Measurements from ENCODE around the gene B3GNT3. TPM values are rescaled to one million over a fixed set of nuclear protein-coding genes. Genes with fewer than 3 reads are reported as not detected.

Gene B3GNT3
- total RNA-seq, 1 donor from 2014 or later = not detected

DNA sequence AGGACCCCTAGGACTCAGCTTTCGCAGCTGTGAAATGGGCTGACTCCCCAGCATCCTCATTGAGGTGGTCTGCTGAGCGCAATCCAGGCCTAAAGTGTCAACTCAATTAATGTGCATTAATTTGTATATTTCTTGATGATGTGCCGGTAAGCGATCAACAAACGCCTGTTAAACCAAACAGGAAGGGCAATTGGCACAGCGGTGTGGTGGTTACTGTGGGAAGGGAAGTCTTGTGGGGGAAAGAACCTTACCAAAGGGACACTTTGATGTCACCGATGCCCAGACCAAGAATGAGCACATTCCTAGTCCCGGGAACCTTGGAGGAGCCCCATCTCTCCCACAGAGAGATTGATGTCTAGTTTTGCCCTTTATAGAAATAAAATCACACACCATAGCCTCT, 51.2 kb downstream of the B3GNT3 start:
- ATAC-seq = no peak
- no peak for DNase-seq (ENCODE audit: missing footprints)
- intact Hi-C loops (cut with DNase I) = no loop called here

DNA sequence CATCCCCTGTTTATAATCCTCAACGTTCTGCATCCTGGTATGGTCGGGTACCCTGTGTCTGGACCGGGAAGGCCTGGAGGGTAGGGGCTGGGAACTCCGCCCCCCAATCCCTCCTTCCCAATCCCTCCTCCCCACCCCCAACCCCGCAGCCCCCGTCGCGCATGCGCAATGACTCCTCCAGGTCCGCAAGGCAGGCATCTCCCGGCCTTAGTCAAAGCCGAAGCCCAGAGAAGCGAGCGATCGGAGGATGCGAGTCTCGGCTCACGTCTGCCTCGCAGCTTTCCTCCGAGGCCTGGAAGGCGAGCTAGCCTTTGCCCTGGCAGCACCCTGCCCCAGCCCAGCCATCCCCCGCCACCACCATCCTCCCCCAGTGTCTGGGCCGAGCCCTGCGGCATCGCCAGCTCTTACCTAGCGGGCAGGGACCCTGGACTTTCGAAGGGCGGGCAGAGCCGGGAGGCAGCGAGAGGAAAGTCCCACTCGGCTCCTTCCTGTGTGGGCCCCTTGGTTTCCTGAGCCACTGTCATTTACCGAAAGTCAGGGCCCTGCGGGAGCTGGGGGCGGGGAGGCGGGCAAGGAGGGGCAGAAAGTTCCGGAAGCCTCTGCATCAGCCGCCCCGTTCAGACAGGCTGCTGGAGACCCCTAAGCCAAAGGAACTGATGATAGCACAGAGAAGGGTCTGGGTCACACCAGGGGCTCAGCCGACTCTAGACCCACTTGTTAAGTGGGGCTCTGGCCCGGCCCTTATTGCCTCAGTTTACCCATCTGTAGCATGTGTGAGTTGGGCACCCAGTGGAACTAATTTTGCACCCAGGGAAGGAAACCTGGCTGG, 52.8 kb downstream of the B3GNT3 start, which contains the start of gene JAK3:
TSS of gene JAK3 (minus strand) at position 445 of the 829 bp plus-strand sequence. CDS start 3,565 bp downstream, outside the sequence.
- intact Hi-C loops (cut with DNase I) = no loop called here
- ATAC-seq = peak; percentile 41
- peak; percentile 86 for DNase-seq (ENCODE audit: missing footprints)

GRCh38 chr19:17848595-17849292, 53.8 kb downstream of the B3GNT3 start:
- intact Hi-C loops (cut with DNase I) = no loop called here
- DNase-seq (ENCODE audit: missing footprints) = no peak
- ATAC-seq = no peak

GRCh38 chr19:17854061-17854460, 59.1 kb downstream of the B3GNT3 start:
- intact Hi-C loops (cut with DNase I) = loop anchor here (10.0 kb wide), 1 partner anchor 139 kb away; the partner anchor contains the start of gene MAP1S

DNA sequence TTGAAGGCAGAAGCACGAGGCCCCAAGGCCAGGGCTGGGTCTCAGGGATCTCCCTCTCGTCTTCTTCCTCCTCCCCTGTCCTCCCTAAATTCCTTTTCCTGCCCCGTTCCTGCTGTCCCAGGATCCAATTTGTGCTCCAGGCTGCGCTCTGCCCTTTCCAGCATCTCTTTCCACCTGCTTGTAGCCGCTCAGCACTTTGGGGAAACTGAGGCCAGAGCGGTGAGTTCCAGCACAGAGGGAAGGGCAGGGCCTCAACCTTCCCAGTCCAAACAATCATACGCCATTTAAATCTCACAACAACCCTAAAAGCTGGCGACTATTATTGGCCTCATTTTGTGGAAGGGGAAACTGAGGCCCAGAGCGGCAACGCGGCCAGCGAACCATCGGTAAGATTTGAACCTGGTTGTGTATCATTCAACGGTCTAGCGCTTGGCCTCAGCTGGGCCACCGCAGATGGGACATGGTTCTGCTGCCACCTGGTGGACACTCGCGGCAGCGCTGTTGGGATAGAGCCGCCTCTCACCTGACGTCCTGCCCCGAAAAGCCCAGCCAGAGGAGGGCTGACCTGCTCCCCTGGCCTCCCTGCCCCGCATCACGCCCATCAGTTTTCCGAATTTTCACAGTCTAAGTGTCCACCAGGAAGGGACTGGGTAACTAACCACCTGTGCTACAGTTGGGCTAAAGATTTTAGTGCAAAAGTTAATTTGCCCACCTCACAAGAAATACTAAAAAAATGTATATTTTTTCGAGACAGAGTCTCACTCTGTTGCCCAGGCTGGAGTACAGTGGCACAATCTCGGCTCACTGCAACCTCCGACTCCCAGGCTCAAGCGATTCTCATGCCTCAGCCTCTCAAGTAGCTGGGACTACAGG, 60.6 kb downstream of the B3GNT3 start:
- peak; percentile 47 for ATAC-seq
- intact Hi-C loops (cut with DNase I) = loop anchor here (5.0 to 10.0 kb wide), 3 partner anchors 141 to 508 kb away; partner anchors contain the start of gene MAP1S
- DNase-seq (ENCODE audit: missing footprints) = peak; percentile 92

More at GRCh38 chr19:17854061-17854460, 59.1 kb downstream of the B3GNT3 start:
- DNase-seq (ENCODE audit: missing footprints) (peak; percentile 63), ATAC-seq (no peak)

DNA sequence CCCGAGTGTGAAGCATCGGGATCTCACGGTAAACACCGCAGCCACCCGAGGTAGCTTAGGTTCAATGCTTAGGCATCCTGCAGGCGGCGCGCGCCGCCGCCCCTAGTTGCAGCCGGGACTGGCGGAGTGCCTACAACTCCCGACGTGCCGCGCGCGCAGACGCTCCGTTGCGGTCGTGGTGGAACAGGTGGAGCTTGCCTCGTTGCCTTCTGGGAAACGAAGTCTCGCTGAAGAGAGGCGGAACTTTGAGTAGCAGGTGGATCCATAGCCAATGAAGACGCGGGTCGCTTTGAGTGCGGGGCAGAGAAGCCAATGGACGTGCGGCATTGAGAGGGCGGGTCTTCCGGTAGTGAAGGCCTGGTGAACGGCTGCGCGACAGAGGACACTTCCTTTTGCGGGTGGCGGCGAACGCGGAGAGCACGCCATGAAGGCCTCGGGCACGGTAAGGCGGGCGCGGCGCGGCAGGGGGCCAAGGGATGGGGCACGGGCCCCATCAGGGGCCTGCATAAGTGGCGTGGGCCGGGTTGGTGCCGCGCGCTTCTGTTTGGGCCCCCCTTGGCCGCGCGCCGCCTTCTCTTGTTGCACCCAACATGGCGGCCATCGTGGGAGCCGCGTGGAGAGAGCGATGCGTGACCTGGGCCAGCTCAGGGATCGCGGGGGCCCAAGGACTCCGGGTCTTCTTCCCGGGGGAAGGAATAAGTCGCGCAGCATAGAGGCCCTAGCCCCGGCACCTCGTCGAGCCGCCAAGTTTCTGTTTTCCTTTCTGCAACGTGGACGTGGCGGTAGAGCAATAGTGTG, 64.8 kb downstream of the B3GNT3 start, which contains the start of gene RPL18A:
TSS of gene RPL18A (plus strand) at position 378 of the 798 bp plus-strand sequence. CDS start at position 425, 47 bp downstream.
- peak; percentile 98 for ATAC-seq
- intact Hi-C loops (cut with DNase I) = loop anchor here (1.0 to 10.0 kb wide), 5 partner anchors 73 to 512 kb away; partner anchors contain the start of gene MAP1S
- DNase-seq (ENCODE audit: missing footprints) = peak; percentile 99

DNA sequence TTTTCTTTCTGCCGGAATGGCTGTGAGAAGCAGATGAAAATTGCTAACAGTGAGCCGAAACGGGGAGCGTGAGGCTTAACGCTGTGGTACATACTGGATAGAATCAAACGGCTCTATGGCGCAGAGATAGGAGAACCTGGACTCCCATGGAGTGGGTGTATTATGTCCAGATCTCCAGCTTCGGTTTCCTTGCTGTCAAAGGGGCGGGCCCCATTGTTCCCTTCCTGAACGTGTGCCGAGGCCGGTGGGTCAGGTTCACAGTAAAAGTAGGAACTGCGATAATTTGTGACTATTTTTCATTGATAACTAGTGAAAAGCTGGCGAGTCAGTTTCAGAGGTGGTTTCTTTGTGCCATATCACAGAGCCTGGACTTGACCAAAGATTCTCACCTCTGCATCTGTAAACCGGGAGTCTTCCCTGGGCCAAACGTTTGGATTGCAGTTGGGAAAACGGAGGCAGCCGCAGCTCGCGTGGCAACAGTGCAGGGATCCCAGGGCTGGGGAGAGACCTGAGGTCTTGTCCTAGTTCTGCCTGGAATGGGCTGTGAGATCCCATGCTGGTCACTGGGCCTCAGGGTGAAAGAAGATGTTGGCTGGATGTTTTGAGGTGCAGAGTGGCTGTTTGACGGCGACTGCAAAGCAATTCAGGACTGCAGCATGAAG, 65.5 kb downstream of the B3GNT3 start:
- DNase-seq (ENCODE audit: missing footprints) = no peak
- ATAC-seq = no peak
- intact Hi-C loops (cut with DNase I) = no loop called here

GRCh38 chr19:17860993-17861360, 66.0 kb downstream of the B3GNT3 start:
- ATAC-seq (no peak), DNase-seq (ENCODE audit: missing footprints) (no peak)
- intact Hi-C loops (cut with DNase I) = no loop called here

DNA sequence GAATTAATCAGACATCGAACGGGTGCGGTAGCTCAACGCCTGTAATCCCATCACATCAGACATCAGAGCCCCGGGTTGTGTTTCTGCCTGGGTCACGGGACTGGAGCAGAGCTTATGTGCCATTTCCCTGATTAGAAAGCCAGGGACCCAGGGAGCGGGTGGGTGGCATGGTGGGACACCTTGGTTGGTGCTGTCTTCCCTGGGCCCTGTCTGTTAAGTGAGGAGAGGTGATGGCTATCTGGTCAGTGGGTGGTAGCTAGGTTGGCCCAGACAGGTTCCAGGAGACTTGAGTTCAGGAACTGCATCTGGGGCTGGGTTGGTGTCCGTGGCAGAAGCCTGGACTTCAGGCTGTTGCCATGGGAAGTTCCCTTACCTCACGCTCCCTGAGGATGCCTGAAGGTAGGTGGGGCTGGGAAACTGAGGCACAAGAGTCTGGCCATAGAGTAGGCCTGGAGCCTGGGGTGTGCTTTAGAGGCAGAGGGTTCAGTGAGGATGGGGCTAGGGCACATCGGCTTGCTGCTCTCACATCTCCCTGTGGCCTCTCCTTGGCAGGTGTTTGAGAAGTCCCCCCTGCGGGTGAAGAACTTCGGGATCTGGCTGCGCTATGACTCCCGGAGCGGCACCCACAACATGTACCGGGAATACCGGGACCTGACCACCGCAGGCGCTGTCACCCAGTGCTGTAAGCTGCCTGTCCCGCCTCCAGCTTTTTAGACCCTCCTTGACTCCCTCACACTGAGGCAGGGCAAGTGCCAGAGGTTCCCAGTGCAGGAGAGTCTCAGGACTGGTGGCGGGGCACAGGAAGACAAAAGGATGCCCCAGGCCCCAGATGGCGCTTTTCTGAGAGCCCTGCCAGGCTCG, 66.8 kb downstream of the B3GNT3 start:
- DNase-seq (ENCODE audit: missing footprints) = peak; percentile 21
- ATAC-seq = no peak
- intact Hi-C loops (cut with DNase I) = no loop called here

DNA sequence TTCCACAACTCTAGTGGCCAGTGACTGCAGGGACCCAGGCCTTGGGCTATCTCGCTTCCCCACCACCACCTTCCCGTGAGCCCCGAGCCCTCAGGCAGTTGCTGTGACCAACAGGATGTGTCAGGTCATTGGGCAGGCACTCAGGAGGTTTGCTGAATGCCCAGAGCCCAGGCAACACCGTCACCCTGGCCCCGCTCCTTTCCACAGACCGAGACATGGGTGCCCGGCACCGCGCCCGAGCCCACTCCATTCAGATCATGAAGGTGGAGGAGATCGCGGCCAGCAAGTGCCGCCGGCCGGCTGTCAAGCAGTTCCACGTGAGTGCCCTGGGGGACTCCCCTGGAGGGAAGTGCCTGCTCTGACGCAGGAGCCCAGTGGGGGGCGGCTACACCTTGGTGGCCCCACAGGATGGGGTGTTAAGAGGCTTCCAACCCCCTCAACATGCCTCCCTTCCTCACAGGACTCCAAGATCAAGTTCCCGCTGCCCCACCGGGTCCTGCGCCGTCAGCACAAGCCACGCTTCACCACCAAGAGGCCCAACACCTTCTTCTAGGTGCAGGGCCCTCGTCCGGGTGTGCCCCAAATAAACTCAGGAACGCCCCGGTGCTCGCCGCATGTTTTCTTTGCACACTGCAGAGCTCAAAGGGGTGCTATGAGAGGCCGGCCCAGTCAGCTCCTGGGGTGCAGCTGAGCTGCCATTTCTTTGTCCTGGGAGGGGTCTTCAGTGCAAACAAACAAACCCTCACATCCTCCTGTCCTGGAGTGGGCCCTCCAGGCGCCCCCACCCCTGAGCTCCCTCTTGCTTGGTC, 68.0 kb downstream of the B3GNT3 start:
- DNase-seq (ENCODE audit: missing footprints) (peak; percentile 57), ATAC-seq (no peak)
- intact Hi-C loops (cut with DNase I) = no loop called here

Other genes starting within 250 kb of the B3GNT3 start
- 35.5 TPM for gene COLGALT1, start 239.5 kb upstream of the B3GNT3 start, total RNA-seq
- 0.03 TPM for gene UNC13A, start 106.8 kb upstream of the B3GNT3 start, total RNA-seq
- 26.0 TPM for gene MAP1S, start 75.7 kb upstream of the B3GNT3 start, total RNA-seq
- 0.24 TPM for gene FCHO1, start 43.7 kb upstream of the B3GNT3 start, total RNA-seq
- gene INSL3, start 26.4 kb downstream of the B3GNT3 start, total RNA-seq = not detected
- 1.9 TPM for gene JAK3, start 52.8 kb downstream of the B3GNT3 start, total RNA-seq
- gene RPL18A, start 64.8 kb downstream of the B3GNT3 start, total RNA-seq = 860 TPM
- gene SLC5A5, start 76.8 kb downstream of the B3GNT3 start, total RNA-seq = not detected
- 85.9 TPM for gene CCDC124, start 137.9 kb downstream of the B3GNT3 start, total RNA-seq
- gene KCNN1, start 172.0 kb downstream of the B3GNT3 start, total RNA-seq = not detected
- gene ARRDC2, start 213.0 kb downstream of the B3GNT3 start, total RNA-seq = 17.4 TPM